Ovary (tissue), 3 donors: ENCODE measurements around the gene RPS19.

Experiments
- POLR2A ChIP-seq: fragments of 450-650 bp; IDR thresholded peaks from one replicate; pipeline ENCODE4 v1.6.1; 2017; ENCODE audit warnings: antibody characterized with exemption, mild to moderate bottlenecking, moderate library complexity
- TF ChIP-seq, protein P1 (sequence below), 3 donors: fragments of 450-650 bp in 2 of 3; fragments of 200-600 bp in 1 of 3; IDR thresholded peaks; one replicate each; pipeline versions ENCODE4 v1.5.1 to v1.8.0; 2016 to 2022; ENCODE audit warnings: antibody characterized with exemption in 3 of 3, mild to moderate bottlenecking in 1 of 3
- donor health status: DM: no; HTN: no; CAD: no.

DNA sequence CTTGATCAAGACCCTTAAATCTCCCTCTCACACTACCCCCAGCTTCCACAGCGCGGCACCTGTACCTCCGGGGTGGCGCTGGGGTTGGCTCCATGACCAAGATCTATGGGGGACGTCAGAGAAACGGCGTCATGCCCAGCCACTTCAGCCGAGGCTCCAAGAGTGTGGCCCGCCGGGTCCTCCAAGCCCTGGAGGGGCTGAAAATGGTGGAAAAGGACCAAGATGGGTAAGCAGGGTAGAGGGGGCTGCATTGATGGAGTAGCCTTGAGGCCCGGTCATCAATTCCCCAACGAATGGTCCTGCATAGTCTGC lies 8.9 kb downstream of the RPS19 start:
- TF ChIP-seq, protein P1, sequence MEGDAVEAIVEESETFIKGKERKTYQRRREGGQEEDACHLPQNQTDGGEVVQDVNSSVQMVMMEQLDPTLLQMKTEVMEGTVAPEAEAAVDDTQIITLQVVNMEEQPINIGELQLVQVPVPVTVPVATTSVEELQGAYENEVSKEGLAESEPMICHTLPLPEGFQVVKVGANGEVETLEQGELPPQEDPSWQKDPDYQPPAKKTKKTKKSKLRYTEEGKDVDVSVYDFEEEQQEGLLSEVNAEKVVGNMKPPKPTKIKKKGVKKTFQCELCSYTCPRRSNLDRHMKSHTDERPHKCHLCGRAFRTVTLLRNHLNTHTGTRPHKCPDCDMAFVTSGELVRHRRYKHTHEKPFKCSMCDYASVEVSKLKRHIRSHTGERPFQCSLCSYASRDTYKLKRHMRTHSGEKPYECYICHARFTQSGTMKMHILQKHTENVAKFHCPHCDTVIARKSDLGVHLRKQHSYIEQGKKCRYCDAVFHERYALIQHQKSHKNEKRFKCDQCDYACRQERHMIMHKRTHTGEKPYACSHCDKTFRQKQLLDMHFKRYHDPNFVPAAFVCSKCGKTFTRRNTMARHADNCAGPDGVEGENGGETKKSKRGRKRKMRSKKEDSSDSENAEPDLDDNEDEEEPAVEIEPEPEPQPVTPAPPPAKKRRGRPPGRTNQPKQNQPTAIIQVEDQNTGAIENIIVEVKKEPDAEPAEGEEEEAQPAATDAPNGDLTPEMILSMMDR (IDR thresholded peaks at IDR 0.05) = no peak
- TF ChIP-seq POLR2A = no peak
